HepG2 (cell line): ENCODE measurements around the gene GRHL3. TPM values are rescaled to one million over a fixed set of nuclear protein-coding genes. Genes with fewer than 3 reads are reported as not detected.

Experiments used
- ATF5 ChIP-seq: sonication (generic); formaldehyde crosslinking; IDR thresholded peaks from 2 replicates; pipeline ENCODE4 v1.4.0; 2020; ENCODE audit warnings: mild to moderate bottlenecking, low read depth, missing genetic modification reagents
- CREB3 ChIP-seq: sonication (generic); formaldehyde crosslinking; IDR thresholded peaks from 2 replicates; pipeline ENCODE4 v1.5.0; 2020; ENCODE audit warnings: missing genetic modification reagents
- ELF1 ChIP-seq: sonication (generic); formaldehyde crosslinking; IDR thresholded peaks from 2 replicates; pipeline ENCODE4 v1.4.0; 2020; ENCODE audit warnings: missing genetic modification reagents
- MEIS1 ChIP-seq: sonication (generic); formaldehyde crosslinking; IDR thresholded peaks from 2 replicates; pipeline ENCODE4 v1.9.0; 2021; ENCODE audit warnings: mild to moderate bottlenecking, missing genetic modification reagents, moderate library complexity, borderline replicate concordance
- NFE2 ChIP-seq: sonication (generic); formaldehyde crosslinking; IDR thresholded peaks from 2 replicates; pipeline ENCODE4 v1.4.0; 2020; ENCODE audit warnings: missing genetic modification reagents
- NR2F1 ChIP-seq, 2 experiments: fragments of 450-650 bp in 1 of 2; formaldehyde crosslinking in 1 of 2; IDR thresholded peaks; 2 replicates each; pipeline versions ENCODE4 v1.5.0 to v1.6.1; 2016 to 2020; ENCODE audit warnings: mild to moderate bottlenecking in 1 of 2, missing compliant biosample characterization in 1 of 2, missing genetic modification reagents in 1 of 2, moderate library complexity in 1 of 2
- RAD51 ChIP-seq: fragments of 450-650 bp; IDR thresholded peaks from 2 replicates; pipeline ENCODE4 v1.6.1; 2016; ENCODE audit warnings: borderline replicate concordance
- RFX3 ChIP-seq: IDR thresholded peaks from 2 replicates; pipeline ENCODE4 v1.6.1; 2016; ENCODE audit warnings: missing biosample characterization, missing genetic modification reagents
- SIN3A ChIP-seq: IDR thresholded peaks from 2 replicates; pipeline ENCODE4 v1.6.1; 2011; ENCODE audit warnings: low read depth, mild to moderate bottlenecking, control low read depth, low read length, borderline replicate concordance
- THAP9 ChIP-seq: sonication (generic); formaldehyde crosslinking; IDR thresholded peaks from 2 replicates; pipeline ENCODE4; 2020; ENCODE audit warnings: missing genetic modification reagents, mild to moderate bottlenecking, borderline replicate concordance
- ZMAT5 ChIP-seq: sonication (generic); formaldehyde crosslinking; IDR thresholded peaks from 2 replicates; pipeline ENCODE4 v1.5.0; 2020; ENCODE audit warnings: mild to moderate bottlenecking, low read depth, missing genetic modification reagents, borderline replicate concordance
- ZNF20 ChIP-seq: sonication (generic); formaldehyde crosslinking; IDR thresholded peaks from 2 replicates; pipeline ENCODE4 v1.4.0; 2020; ENCODE audit warnings: mild to moderate bottlenecking, moderate library complexity, missing genetic modification reagents
- ZNF788 ChIP-seq: sonication (generic); formaldehyde crosslinking; IDR thresholded peaks from 2 replicates; pipeline ENCODE4 v1.5.0; 2020; ENCODE audit warnings: mild to moderate bottlenecking, missing genetic modification reagents, borderline replicate concordance
- polyA plus RNA-seq, 8 experiments: library from polyadenylated mRNA; depleted of rRNA in 3 of 8; stranded (reverse) in 7 of 8; unstranded in 1 of 8; fragments of >200 nt; fragmentation: Illumina TruSeq in 4 of 8; extraction: Trizol in 4 of 8; gene quantifications; 2 replicates each; pipeline versions ENCODE4 v1.2.1 to v1.2.3, GENCODE V29; 2011 to 2016; ENCODE audit warnings: low read depth in 4 of 8, missing spikeins in 1 of 8, mixed read lengths in 1 of 8; ENCODE audit not compliant: insufficient read depth in 1 of 8
- total RNA-seq, 5 experiments: library from RNA; depleted of rRNA; stranded (reverse); fragments of >200 nt; fragmentation: Illumina TruSeq; extraction: Trizol; gene quantifications; 2 replicates each; pipeline ENCODE4 v1.2.3, GENCODE V29; 2016; ENCODE audit warnings: low read depth in 1 of 5
- TF ChIP-seq, protein P1 (sequence below): sonication (generic); formaldehyde crosslinking; IDR thresholded peaks from 2 replicates; pipeline ENCODE4 v1.4.0; 2020; ENCODE audit warnings: missing genetic modification reagents
- TF ChIP-seq, protein P2 (sequence below): sonication (generic); formaldehyde crosslinking; IDR thresholded peaks from 2 replicates; pipeline ENCODE4 v1.4.0; 2020; ENCODE audit warnings: mild to moderate bottlenecking, missing genetic modification reagents

Gene GRHL3
- total and polyA plus RNA-seq, 2 of the 13 experiments (the other 11 are each of a cell fraction or from before 2014, with no cell fraction given) = not detected

- TF ChIP-seq THAP9 (CRISPR knock-in tag) = no peak
- TF ChIP-seq RAD51 = no peak
- no peak for TF ChIP-seq ZMAT5
- TF ChIP-seq RFX3 (CRISPR knock-in tag) = no peak
- TF ChIP-seq CREB3 (CRISPR knock-in tag) = no peak
- no peak for TF ChIP-seq ZNF20 (CRISPR knock-in tag)
- TF ChIP-seq SIN3A = no peak
- TF ChIP-seq, protein P1, sequence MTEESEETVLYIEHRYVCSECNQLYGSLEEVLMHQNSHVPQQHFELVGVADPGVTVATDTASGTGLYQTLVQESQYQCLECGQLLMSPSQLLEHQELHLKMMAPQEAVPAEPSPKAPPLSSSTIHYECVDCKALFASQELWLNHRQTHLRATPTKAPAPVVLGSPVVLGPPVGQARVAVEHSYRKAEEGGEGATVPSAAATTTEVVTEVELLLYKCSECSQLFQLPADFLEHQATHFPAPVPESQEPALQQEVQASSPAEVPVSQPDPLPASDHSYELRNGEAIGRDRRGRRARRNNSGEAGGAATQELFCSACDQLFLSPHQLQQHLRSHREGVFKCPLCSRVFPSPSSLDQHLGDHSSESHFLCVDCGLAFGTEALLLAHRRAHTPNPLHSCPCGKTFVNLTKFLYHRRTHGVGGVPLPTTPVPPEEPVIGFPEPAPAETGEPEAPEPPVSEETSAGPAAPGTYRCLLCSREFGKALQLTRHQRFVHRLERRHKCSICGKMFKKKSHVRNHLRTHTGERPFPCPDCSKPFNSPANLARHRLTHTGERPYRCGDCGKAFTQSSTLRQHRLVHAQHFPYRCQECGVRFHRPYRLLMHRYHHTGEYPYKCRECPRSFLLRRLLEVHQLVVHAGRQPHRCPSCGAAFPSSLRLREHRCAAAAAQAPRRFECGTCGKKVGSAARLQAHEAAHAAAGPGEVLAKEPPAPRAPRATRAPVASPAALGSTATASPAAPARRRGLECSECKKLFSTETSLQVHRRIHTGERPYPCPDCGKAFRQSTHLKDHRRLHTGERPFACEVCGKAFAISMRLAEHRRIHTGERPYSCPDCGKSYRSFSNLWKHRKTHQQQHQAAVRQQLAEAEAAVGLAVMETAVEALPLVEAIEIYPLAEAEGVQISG (CRISPR knock-in tag) = no peak
- no peak for TF ChIP-seq ZNF788 (CRISPR knock-in tag)
- TF ChIP-seq NFE2 (CRISPR knock-in tag) = no peak
- TF ChIP-seq NR2F1 (CRISPR knock-in tag; IDR thresholded peaks at IDR 0.05) = no peak
- TF ChIP-seq, protein P2, sequence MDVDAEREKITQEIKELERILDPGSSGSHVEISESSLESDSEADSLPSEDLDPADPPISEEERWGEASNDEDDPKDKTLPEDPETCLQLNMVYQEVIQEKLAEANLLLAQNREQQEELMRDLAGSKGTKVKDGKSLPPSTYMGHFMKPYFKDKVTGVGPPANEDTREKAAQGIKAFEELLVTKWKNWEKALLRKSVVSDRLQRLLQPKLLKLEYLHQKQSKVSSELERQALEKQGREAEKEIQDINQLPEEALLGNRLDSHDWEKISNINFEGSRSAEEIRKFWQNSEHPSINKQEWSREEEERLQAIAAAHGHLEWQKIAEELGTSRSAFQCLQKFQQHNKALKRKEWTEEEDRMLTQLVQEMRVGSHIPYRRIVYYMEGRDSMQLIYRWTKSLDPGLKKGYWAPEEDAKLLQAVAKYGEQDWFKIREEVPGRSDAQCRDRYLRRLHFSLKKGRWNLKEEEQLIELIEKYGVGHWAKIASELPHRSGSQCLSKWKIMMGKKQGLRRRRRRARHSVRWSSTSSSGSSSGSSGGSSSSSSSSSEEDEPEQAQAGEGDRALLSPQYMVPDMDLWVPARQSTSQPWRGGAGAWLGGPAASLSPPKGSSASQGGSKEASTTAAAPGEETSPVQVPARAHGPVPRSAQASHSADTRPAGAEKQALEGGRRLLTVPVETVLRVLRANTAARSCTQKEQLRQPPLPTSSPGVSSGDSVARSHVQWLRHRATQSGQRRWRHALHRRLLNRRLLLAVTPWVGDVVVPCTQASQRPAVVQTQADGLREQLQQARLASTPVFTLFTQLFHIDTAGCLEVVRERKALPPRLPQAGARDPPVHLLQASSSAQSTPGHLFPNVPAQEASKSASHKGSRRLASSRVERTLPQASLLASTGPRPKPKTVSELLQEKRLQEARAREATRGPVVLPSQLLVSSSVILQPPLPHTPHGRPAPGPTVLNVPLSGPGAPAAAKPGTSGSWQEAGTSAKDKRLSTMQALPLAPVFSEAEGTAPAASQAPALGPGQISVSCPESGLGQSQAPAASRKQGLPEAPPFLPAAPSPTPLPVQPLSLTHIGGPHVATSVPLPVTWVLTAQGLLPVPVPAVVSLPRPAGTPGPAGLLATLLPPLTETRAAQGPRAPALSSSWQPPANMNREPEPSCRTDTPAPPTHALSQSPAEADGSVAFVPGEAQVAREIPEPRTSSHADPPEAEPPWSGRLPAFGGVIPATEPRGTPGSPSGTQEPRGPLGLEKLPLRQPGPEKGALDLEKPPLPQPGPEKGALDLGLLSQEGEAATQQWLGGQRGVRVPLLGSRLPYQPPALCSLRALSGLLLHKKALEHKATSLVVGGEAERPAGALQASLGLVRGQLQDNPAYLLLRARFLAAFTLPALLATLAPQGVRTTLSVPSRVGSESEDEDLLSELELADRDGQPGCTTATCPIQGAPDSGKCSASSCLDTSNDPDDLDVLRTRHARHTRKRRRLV = no peak
- TF ChIP-seq ATF5 (CRISPR knock-in tag) = no peak
- TF ChIP-seq ELF1 (CRISPR knock-in tag) = no peak
- no peak for TF ChIP-seq MEIS1 (CRISPR knock-in tag)
Observed at GRCh38 chr1:24390924-24391782, 72.0 kb downstream of the GRHL3 start (continued).
